HepG2 (cell line): Measurements from ENCODE around the gene PDIA6. TPM values are rescaled to one million over a fixed set of nuclear protein-coding genes. Genes with fewer than 3 reads are reported as not detected.

Source experiments
- ARID5B ChIP-seq: IDR thresholded peaks from 2 replicates; pipeline ENCODE4 v1.4.0; 2020; ENCODE audit warnings: mild to moderate bottlenecking, missing genetic modification reagents
- ATF1 ChIP-seq: IDR thresholded peaks from 2 replicates; pipeline ENCODE4 v1.6.1; 2016; ENCODE audit warnings: mild to moderate bottlenecking, control low read depth
- ATF6 ChIP-seq: sonication (generic); formaldehyde crosslinking; conservative IDR thresholded peaks from 2 replicates; pipeline ENCODE4 v1.4.0; 2020; ENCODE audit warnings: missing genetic modification reagents
- ELF1 ChIP-seq: sonication (generic); formaldehyde crosslinking; IDR thresholded peaks from 2 replicates; pipeline ENCODE4 v1.4.0; 2020; ENCODE audit warnings: missing genetic modification reagents
- ETV5 ChIP-seq: IDR thresholded peaks from 2 replicates; pipeline ENCODE4 v1.6.1; 2018; ENCODE audit warnings: missing biosample characterization, missing genetic modification reagents, inconsistent platforms, borderline replicate concordance
- HOXA5 ChIP-seq: sonication (generic); formaldehyde crosslinking; IDR thresholded peaks from 2 replicates; pipeline ENCODE4 v1.4.0; 2020; ENCODE audit warnings: missing genetic modification reagents
- MAFG ChIP-seq: sonication (generic); formaldehyde crosslinking; IDR thresholded peaks from 2 replicates; pipeline ENCODE4 v1.5.1; 2020; ENCODE audit warnings: mild to moderate bottlenecking, missing genetic modification reagents
- MAZ ChIP-seq, 2 experiments: sonication (generic) in 1 of 2; formaldehyde crosslinking in 1 of 2; IDR thresholded peaks; 2 replicates each; pipeline versions ENCODE4 v1.5.0 to v1.6.1; 2012 to 2020; ENCODE audit warnings: low read depth in 2 of 2, mild to moderate bottlenecking in 2 of 2, borderline replicate concordance in 1 of 2, improper control_type of control experiment in 1 of 2, low read length in 1 of 2, missing genetic modification reagents in 1 of 2, moderate library complexity in 1 of 2
- MED1 ChIP-seq: sonication (generic); formaldehyde crosslinking; IDR thresholded peaks from 2 replicates; pipeline ENCODE4 v1.4.0; 2020; ENCODE audit warnings: missing genetic modification reagents
- RAD21 ChIP-seq: fragments of 450-650 bp; formaldehyde crosslinking; IDR thresholded peaks from 2 replicates; pipeline ENCODE4 v1.5.0; 2020; ENCODE audit warnings: mild to moderate bottlenecking
- RBAK ChIP-seq: sonication (generic); formaldehyde crosslinking; IDR thresholded peaks from 2 replicates; pipeline ENCODE4 v1.5.1; 2020; ENCODE audit warnings: mild to moderate bottlenecking, missing genetic modification reagents
- SMC3 ChIP-seq: IDR thresholded peaks from 2 replicates; pipeline ENCODE4 v1.6.1; 2011; ENCODE audit warnings: low read length, improper control_type of control experiment
- ZBTB2 ChIP-seq: sonication (generic); formaldehyde crosslinking; IDR thresholded peaks from 2 replicates; pipeline ENCODE4 v1.8.0; 2022; ENCODE audit warnings: low read depth, missing genetic modification reagents
- ZNF18 ChIP-seq: sonication (generic); formaldehyde crosslinking; IDR thresholded peaks from 2 replicates; pipeline ENCODE4 v1.8.0; 2022; ENCODE audit warnings: mild to moderate bottlenecking, missing genetic modification reagents; ENCODE audit not compliant: insufficient replicate concordance
- ZNF430 ChIP-seq: sonication (generic); formaldehyde crosslinking; IDR thresholded peaks from 2 replicates; pipeline ENCODE4 v1.9.0; 2021; ENCODE audit warnings: mild to moderate bottlenecking, missing genetic modification reagents
- ZNF546 ChIP-seq: sonication (generic); formaldehyde crosslinking; conservative IDR thresholded peaks from 2 replicates; pipeline ENCODE4 v1.8.1; 2023; ENCODE audit warnings: mild to moderate bottlenecking, missing genetic modification reagents
- ZNF639 ChIP-seq: conservative IDR thresholded peaks from 2 replicates; pipeline ENCODE4 v1.6.1; 2018; ENCODE audit warnings: missing genetic modification reagents
- polyA plus RNA-seq, 8 experiments: library from polyadenylated mRNA; depleted of rRNA in 3 of 8; stranded (reverse) in 7 of 8; unstranded in 1 of 8; fragments of >200 nt; fragmentation: Illumina TruSeq in 4 of 8; extraction: Trizol in 4 of 8; gene quantifications; 2 replicates each; pipeline versions ENCODE4 v1.2.1 to v1.2.3, GENCODE V29; 2011 to 2016; ENCODE audit warnings: low read depth in 4 of 8, missing spikeins in 1 of 8, mixed read lengths in 1 of 8; ENCODE audit not compliant: insufficient read depth in 1 of 8
- total RNA-seq, 5 experiments: library from RNA; depleted of rRNA; stranded (reverse); fragments of >200 nt; fragmentation: Illumina TruSeq; extraction: Trizol; gene quantifications; 2 replicates each; pipeline ENCODE4 v1.2.3, GENCODE V29; 2016; ENCODE audit warnings: low read depth in 1 of 5

Gene PDIA6
- total and polyA plus RNA-seq, 2 of the 13 experiments (the other 11 are each of a cell fraction or from before 2014, with no cell fraction given) = 586 to 642 TPM

GRCh38 chr2:10812362-10813162, at the start of gene PDIA6 (continued):
- TF ChIP-seq HOXA5 (CRISPR knock-in tag) (peak; percentile 48; the same call in 1 of the 2 replicates), ELF1 (CRISPR knock-in tag) (peak; percentile 74), ARID5B (CRISPR knock-in tag) (0 out of 2 replicates have a peak, but pooled peaks have one; percentile 5), ZNF430 (peak; percentile 17; the same call in 1 of the 2 replicates), ATF1 (CRISPR knock-in tag) (no peak), MAFG (no peak), ETV5 (peak; percentile 63), ATF6 (0 out of 2 replicates have a peak, but pooled peaks have one; percentile 21), SMC3 (no peak), ZBTB2 (CRISPR knock-in tag) (peak; percentile 95), MED1 (0 out of 2 replicates have a peak, but pooled peaks have one; percentile 21), RBAK (CRISPR knock-in tag) (no peak), ZNF639 (CRISPR knock-in tag) (peak; percentile 77; the same call in 1 of the 2 replicates), RAD21 (CRISPR knock-in tag) (peak; percentile 55; the same call in 1 of the 2 replicates), ZNF18 (CRISPR knock-in tag) (no peak), ZNF546 (CRISPR knock-in tag) (no peak; the same call in 1 of the 2 replicates), MAZ (IDR thresholded peaks at IDR 0.05; ENCODE audit: borderline replicate concordance, low read depth, low read length) (peak; percentile 78; the same call in 1 of the 2 replicates), MAZ (CRISPR knock-in tag; IDR thresholded peaks at IDR 0.05; ENCODE audit: low read depth) (peak; percentile 89)
